Loucy (cell line): Measurements from ENCODE around the gene CLDND2.

Experiments used
- H2AFZ ChIP-seq: fragments of 200-600 bp; sonication (generic); 2 replicates; pipeline ENCODE4 v1.6.0; 2016; ENCODE audit warnings: antibody characterized with exemption, mild to moderate bottlenecking, low read length, moderate library complexity
- H3F3A ChIP-seq: fragments of 200-600 bp; 2 replicates; pipeline ENCODE4 v1.6.0; 2016; ENCODE audit warnings: antibody characterized with exemption, low read depth, mild to moderate bottlenecking
- H3K27me3 ChIP-seq: fragments of 200-600 bp; sonication (generic); 2 replicates; pipeline ENCODE4 v1.6.1; 2014; ENCODE audit warnings: low read length, mild to moderate bottlenecking; ENCODE audit not compliant: insufficient read depth, poor library complexity, severe bottlenecking
- H3K36me3 ChIP-seq: fragments of 200-600 bp; sonication (generic); 2 replicates; pipeline ENCODE4 v1.6.1; 2016; ENCODE audit warnings: low read length; ENCODE audit not compliant: insufficient read depth
- H3K4me1 ChIP-seq: fragments of 200-600 bp; sonication (generic); 2 replicates; pipeline ENCODE4 v1.5.1; 2014; ENCODE audit warnings: low read length, mild to moderate bottlenecking; ENCODE audit not compliant: insufficient read depth, poor library complexity, severe bottlenecking
- H3K4me2 ChIP-seq: fragments of 200-600 bp; sonication (generic); 2 replicates; pipeline ENCODE4 v1.6.0; 2014; ENCODE audit warnings: antibody characterized with exemption, low read length, low read depth, mild to moderate bottlenecking; ENCODE audit not compliant: poor library complexity, severe bottlenecking
- H3K4me3 ChIP-seq: fragments of 200-600 bp; sonication (generic); 2 replicates; pipeline ENCODE4 v1.5.1; 2014; ENCODE audit warnings: low read length, mild to moderate bottlenecking, mixed read lengths; ENCODE audit not compliant: poor library complexity, severe bottlenecking
- H3K79me2 ChIP-seq: fragments of 200-600 bp; sonication (generic); 2 replicates; pipeline ENCODE4 v1.6.1; 2014; ENCODE audit warnings: low read length; ENCODE audit not compliant: insufficient read depth
- H3K9ac ChIP-seq: fragments of 200-600 bp; sonication (generic); 2 replicates; pipeline ENCODE4 v1.6.0; 2014; ENCODE audit warnings: mild to moderate bottlenecking, low read depth, low read length, moderate library complexity; ENCODE audit not compliant: poor library complexity, severe bottlenecking
- H3K9me2 ChIP-seq: fragments of 200-600 bp; sonication (generic); replicated peaks from 2 replicates; pipeline ENCODE4 v1.6.1; 2016; ENCODE audit warnings: low read depth, low read length, mixed read lengths
- H3K9me3 ChIP-seq: fragments of 200-600 bp; sonication (generic); 2 replicates; pipeline ENCODE4 v1.6.1; 2014; ENCODE audit warnings: mild to moderate bottlenecking, antibody characterized with exemption, low read length, low read depth; ENCODE audit not compliant: insufficient read depth
- H4K20me1 ChIP-seq: fragments of 200-600 bp; sonication (generic); 2 replicates; pipeline ENCODE4 v1.6.0; 2014; ENCODE audit warnings: antibody characterized with exemption, low read length, mild to moderate bottlenecking; ENCODE audit not compliant: insufficient read depth, poor library complexity, severe bottlenecking
- CTCF ChIP-seq: fragments of 200-600 bp; sonication (generic); conservative IDR thresholded peaks from 2 replicates; pipeline ENCODE4 v1.5.1; 2014; ENCODE audit warnings: mild to moderate bottlenecking, antibody characterized with exemption, low read length
- EZH2phosphoT487 ChIP-seq: fragments of 200-600 bp; IDR thresholded peaks from 2 replicates; pipeline ENCODE4 v1.6.1; 2018; ENCODE audit warnings: antibody characterized with exemption, mild to moderate bottlenecking, moderate library complexity, borderline replicate concordance

CLDND2 gene

DNA sequence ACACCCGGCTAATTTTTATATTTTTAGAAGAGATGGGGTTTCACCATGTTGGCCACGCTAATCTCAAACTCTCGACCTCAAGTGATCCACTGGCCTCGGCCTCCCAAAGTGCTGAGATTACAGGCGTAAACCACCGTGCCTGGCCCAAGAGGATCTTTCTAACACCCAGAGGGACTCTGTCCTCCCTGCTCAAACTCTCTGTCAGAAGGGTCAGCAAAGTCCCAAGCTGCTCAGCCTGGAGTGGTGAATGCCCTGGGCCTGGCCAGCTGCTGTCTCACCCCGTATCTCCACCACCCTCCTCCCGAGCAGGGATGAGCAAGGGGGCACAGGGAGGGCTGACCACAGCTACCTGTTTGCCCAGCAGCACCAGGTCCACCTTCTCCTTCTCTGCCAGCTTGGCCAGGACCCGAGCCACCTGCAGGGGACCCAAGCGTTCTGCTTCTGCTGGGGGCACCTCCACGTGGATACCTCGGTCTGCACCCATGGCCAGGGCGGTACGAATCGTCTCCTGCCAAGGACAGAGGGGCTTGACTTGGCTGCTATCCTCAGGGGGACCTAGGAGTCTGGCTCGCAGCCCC, 15.9 kb downstream of the CLDND2 start:
- no peaks in the 10 kb centered on the region for H3K9me2 ChIP-seq
- no peak overlapping the region for H3K4me3 ChIP-seq
- H3F3A ChIP-seq: no peaks in the 10 kb centered on the region
- no peaks in the 10 kb centered on the region for H3K79me2 ChIP-seq
- H3K4me1 ChIP-seq: peaks cover 5% of the 10 kb centered on the region
- TF ChIP-seq EZH2phosphoT487 (no peak), CTCF (no peak)
- H3K9me3 ChIP-seq: no peaks in the 10 kb centered on the region
- H4K20me1 ChIP-seq: no peaks in the 10 kb centered on the region
- H3K4me2 ChIP-seq: no peak overlapping the region
- H3K27me3 ChIP-seq: no peaks in the 10 kb centered on the region
- no peak overlapping the region for H3K9ac ChIP-seq
- H2AFZ ChIP-seq: no peak overlapping the region
- no peaks in the 10 kb centered on the region for H3K36me3 ChIP-seq

GRCh38 chr19:51351266-51351990, 17.4 kb downstream of the CLDND2 start:
- no peaks in the 10 kb centered on the region for H3K36me3 ChIP-seq

DNA sequence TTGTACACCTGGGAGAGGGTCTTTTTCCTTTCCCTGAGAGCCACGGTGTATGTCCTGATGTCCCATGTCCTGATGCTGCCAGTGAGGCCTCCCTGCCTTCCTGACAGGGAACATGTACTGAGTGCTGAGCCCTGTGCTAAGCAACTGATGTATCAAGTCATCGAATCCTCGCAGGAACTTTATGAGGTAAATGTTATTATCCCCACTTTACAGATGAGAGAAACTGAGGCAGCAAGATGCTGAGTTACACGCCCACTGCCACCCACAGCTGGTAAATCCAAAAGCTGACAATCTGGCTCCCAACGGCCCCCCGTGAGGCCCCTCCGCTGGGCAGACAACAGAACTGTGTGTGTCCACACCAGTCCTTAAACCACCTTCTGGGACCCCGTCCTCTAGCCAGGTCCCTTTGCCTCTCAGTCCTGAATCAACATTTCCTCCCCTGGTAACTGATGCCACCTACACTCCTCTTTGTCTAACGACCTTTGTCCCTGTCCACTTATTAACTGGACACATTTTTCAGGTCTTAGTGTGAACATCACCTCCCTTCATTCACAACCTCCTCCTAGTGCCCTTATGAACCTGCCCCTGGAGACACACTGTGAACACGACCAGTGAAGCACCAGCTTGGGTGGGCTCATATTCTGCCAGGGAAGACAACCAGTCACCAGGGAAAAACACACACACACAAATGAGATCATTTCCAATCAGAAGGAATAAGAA, 21.4 kb downstream of the CLDND2 start:
- Histone ChIP-seq H4K20me1 (no peaks in the 10 kb centered on the region), H3K4me1 (no peaks in the 10 kb centered on the region), H3K9me3 (no peaks in the 10 kb centered on the region), H3K9me2 (no peaks in the 10 kb centered on the region), H3F3A (no peaks in the 10 kb centered on the region), H3K4me2 (no peak overlapping the region), H3K4me3 (no peak overlapping the region), H3K36me3 (no peaks in the 10 kb centered on the region), H3K9ac (no peak overlapping the region), H2AFZ (no peak overlapping the region), H3K27me3 (no peaks in the 10 kb centered on the region), H3K79me2 (no peaks in the 10 kb centered on the region)
- TF ChIP-seq CTCF (no peak), EZH2phosphoT487 (no peak)

More at GRCh38 chr19:51351266-51351990, 17.4 kb downstream of the CLDND2 start:
- Histone ChIP-seq H4K20me1 (no peaks in the 10 kb centered on the region), H3K4me1 (peaks cover 5% of the 10 kb centered on the region), H3F3A (no peaks in the 10 kb centered on the region), H3K79me2 (no peaks in the 10 kb centered on the region), H3K9me3 (no peaks in the 10 kb centered on the region), H3K4me3 (no peak overlapping the region), H2AFZ (no peak overlapping the region), H3K27me3 (no peaks in the 10 kb centered on the region), H3K9ac (no peak overlapping the region), H3K4me2 (no peak overlapping the region), H3K9me2 (no peaks in the 10 kb centered on the region)
- TF ChIP-seq EZH2phosphoT487 (no peak), CTCF (no peak)
